Stimulated activated CD4-positive, alpha-beta T cell treated with anti-CD3 and anti-CD28 coated beads, Interleukin-1b, Interleukin-23, amount 100 ng/mL, for 48 hours (primary cell): ENCODE results near the gene SETDB1.
A peak's percentile ranks its signal among the peaks of the same experiment; 100 is the strongest.

Source experiments
- DNase-seq: peaks from one replicate; pipeline ENCODE4 v3.0.0-alpha.2; 2020

The SETDB1 gene

GRCh38 chr1:150976879-150977694, 50.9 kb downstream of the SETDB1 start:
- peak; percentile 81 for DNase-seq

GRCh38 chr1:150979092-150980056, 53.2 kb downstream of the SETDB1 start:
- peak; percentile 87 for DNase-seq

- DNase-seq: no peak
These were observed 55.1 kb downstream of the SETDB1 start for GRCh38 chr1:150981177-150981804.

- DNase-seq: no peak
These were observed 55.9 kb downstream of the SETDB1 start, which contains the start of gene ANXA9 for GRCh38 chr1:150981805-150982712. Gene ANXA9, plus strand, starts transcription at chr1:150982292. Its CDS starts 814 bp downstream, at chr1:150983106.

- DNase-seq: no peak
These were observed 59.1 kb downstream of the SETDB1 start for GRCh38 chr1:150985179-150985825.

- no peak for DNase-seq
These were observed 61.8 kb downstream of the SETDB1 start for GRCh38 chr1:150987924-150988323.

- no peak for DNase-seq
These were observed 66.5 kb downstream of the SETDB1 start for GRCh38 chr1:150992626-150993025.

- DNase-seq: no peak
These were observed 68.1 kb downstream of the SETDB1 start for GRCh38 chr1:150994248-150994647.

- DNase-seq: no peak
These were observed 69.3 kb downstream of the SETDB1 start for GRCh38 chr1:150995460-150995859.

GRCh38 chr1:150995896-150996295, 69.7 kb downstream of the SETDB1 start:
- DNase-seq: peak; percentile 17

- DNase-seq: no peak
These were observed 71.1 kb downstream of the SETDB1 start for GRCh38 chr1:150997126-150997872.

- DNase-seq: no peak
These were observed 71.8 kb downstream of the SETDB1 start for GRCh38 chr1:150997949-150998348.

GRCh38 chr1:150999051-150999674, 73.0 kb downstream of the SETDB1 start:
- peak; percentile 31 for DNase-seq

GRCh38 chr1:150999926-151000325, 73.8 kb downstream of the SETDB1 start:
- no peak for DNase-seq

- no peak for DNase-seq
These were observed 74.2 kb downstream of the SETDB1 start for GRCh38 chr1:151000408-151000807.

- no peak for DNase-seq
These were observed 75.4 kb downstream of the SETDB1 start for GRCh38 chr1:151001602-151002001.

GRCh38 chr1:151002051-151002450, 75.9 kb downstream of the SETDB1 start:
- no peak for DNase-seq

- DNase-seq: no peak
These were observed 76.4 kb downstream of the SETDB1 start for GRCh38 chr1:151002611-151003010.

GRCh38 chr1:151003180-151003579, 77.0 kb downstream of the SETDB1 start:
- DNase-seq: no peak

GRCh38 chr1:151005729-151006319, 79.7 kb downstream of the SETDB1 start:
- no peak for DNase-seq
